ENCODE measurements around the gene DOK3.
"Not testable (repeated sequence)": the region's sequence is repeated elsewhere in the genome, so short reads cannot be mapped to it uniquely, and the experiment has no call there.

The DOK3 gene

DNA sequence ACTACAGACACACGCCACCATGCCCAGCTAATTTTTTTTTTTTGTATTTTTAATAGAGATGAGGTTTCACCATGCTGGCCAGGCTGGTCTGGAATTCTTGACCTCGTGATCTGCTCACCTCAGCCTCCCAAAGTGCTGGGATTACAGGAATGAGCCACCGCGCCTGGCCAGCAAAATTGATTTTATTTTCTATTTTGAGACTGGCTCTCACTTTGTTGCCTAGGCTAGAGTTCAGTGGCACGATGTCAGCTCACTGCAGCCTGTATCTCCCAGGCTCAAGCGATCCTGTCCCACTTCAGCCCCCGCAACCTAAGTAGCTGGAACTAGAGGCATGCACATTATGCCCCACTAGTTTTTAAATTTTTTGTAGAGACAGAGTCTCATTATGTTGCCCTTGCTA lies 24.8 kb upstream of the DOK3 start:
- DNase-seq: not testable (repeated sequence)

DNA sequence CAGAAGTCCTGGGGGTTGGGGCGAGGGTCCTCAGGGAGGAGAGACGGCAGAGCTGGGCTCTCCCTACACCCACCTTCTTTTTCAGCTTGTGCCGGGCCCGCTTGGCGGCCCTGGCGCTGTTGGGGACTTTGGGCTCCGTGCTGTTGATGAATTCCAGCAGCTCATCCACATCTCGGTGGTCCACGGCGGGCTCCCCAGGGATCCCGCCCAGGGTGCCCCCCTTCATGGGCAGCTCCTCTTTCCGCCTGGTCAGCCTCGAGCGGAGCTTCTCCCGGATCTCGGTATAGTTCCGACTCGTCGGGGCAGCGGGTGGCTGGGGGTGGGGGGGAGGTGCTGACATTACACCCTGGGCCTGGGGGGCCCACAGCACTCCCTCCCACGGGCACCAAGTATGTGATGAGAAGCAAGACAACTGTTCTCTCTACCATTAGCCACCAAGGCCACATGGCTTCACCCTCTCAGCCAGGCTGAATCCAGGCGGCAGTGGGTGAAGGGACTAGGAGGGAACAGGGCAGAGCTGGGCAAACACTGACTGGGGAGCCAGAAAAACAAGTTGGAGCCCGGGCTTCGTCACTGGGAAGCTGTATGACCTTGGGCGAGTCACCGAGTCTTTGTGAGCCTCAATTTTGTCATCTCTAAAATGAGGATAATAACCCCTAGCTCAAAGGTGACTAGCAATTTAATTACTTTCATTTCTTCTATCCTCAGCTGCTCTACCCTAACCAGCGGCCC lies 21.7 kb upstream of the DOK3 start:
- DNase-seq: no peak

DNA sequence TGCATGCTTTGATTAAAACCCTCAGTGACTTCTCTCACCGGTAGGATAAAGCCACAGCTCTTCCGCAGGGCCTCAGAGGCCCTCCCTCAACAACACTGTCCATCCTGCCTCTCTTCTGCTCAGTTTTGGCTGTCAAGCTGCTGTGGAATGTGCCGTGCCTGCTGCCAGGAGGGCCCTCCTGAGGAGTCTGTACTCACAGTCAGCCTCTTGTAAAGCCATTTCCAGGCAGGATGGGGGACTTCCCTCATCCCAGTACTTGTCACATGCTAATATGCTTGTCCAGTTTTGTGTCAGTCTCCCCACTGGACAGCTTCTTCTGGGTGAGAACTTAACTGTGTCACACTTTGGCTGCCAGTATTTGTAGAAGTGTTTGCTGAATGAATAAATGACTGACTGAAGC lies 21.0 kb upstream of the DOK3 start:
- no peak for DNase-seq

DNA sequence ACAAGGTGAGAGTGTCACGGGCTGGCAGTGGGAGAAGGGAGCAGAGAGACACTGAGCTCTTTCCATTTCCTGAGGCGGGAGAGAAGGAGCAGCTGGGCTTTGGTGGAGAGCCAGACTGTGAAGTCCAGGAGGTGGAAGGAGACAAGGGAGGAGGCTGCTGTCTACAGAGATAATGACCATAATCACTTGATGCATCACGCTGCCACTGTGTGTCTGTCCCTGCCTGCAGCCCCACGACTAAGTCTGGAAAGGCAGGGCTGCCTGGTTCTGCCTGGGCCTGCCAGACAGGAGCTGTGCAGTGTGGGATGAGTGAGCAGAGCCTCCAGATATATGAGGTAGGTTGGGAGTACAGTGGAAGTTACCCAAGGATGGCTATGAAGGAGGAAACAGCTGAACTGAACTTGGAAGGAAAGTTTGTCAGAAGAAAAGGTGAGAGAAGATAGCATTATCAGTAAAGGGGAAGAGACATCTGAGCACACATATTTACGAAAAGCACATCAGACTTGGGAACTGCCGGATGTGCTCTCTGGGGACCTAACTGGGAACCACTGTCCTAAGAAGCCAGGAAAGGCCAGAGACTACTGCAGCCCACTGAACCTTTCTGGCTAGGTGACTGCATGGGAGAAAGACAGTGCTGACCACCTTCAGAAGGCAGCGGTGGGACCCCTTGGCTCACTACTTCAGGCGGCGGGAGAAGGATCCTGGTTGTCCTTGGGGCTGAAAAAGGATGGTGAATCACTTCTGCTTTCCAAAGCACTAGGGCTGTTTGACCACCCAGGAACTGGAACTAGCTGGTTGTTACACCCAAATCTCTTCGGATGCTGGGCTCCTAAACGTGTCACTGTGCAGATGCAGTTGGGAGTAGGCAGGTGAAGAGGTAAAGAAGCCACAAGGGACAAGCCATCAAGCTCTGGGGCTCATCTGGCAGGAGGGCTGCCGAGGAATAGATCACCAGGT lies 19.9 kb upstream of the DOK3 start:
- no peak for DNase-seq

DNA sequence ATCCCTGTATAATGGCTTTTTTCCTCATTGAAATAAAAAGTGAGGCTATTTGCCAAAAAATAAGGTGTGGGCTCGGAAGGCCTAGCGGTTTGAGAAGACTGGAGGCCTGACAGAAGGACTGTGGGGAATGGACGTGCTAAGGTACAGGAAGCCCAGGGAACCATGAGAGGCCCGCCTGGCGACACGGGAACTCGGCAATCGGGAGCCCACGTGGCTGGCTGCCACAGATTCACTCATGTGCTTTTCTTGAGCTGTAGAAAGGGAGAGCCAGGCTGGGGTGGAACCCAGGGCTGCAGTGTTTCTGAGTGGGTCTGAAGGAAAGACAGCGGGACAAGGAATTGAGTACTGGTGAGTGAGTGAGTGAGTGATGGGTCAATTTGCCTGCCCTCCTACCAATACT lies 19.0 kb upstream of the DOK3 start:
- no peak for DNase-seq

DNA sequence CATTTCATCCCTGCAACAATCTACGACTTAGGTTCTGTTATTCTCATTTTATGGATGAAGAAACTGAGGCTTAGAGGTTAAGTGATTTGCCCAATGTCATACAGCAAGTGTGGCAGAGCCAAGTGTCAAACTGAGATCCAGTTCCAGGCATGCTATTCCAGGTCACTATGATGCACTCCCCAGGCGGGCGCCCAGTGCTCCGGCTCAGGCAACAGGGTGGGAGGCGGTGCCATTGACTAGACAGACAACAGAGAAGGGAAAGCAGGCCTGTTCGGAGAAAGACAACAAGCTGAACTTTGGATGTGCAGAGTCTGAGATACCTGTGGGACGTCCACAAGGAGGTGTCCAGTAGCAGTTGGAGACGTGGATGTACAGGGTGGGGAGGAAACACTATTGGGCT lies 18.0 kb upstream of the DOK3 start:
- no peak for DNase-seq

DNA sequence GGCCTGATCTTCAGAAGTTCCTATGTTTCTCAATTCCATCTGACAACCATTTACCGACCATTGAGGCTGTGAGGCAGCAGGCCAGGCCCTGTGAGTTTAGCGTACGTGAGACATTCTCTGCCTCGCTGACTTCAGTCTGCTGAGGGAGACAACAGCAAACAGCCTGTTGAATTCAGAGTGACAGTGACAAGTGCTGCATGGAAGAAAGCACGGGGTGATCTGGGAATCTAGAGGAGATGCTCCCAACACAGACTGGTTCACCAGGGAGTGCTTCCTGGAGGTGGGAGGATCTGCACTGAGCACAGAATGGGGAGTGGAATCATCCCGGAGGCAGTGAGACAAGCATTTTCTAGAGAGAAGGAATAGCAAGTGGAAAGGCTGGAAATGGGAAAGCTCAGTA lies 17.2 kb upstream of the DOK3 start:
- no peak for DNase-seq

DNA sequence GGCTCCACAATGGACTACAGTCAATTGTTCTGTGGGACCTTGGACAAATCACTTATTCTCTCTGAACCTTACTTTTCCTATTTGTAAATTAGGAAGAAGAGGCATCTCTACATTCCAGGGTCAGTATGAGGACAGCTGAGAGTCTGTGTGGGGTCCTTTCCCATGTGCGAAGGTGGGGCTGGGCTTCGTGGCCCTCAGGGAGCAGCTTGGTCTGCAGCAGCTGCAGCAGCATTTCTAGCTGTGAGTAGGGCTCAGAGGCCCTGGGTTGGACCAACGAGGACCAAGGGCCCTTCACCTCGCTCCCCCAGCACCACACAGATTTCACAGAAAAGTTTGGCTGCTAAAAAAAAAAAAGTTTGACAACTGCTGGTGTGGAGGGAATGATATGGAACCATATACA lies 16.6 kb upstream of the DOK3 start:
- no peak for DNase-seq

DNA sequence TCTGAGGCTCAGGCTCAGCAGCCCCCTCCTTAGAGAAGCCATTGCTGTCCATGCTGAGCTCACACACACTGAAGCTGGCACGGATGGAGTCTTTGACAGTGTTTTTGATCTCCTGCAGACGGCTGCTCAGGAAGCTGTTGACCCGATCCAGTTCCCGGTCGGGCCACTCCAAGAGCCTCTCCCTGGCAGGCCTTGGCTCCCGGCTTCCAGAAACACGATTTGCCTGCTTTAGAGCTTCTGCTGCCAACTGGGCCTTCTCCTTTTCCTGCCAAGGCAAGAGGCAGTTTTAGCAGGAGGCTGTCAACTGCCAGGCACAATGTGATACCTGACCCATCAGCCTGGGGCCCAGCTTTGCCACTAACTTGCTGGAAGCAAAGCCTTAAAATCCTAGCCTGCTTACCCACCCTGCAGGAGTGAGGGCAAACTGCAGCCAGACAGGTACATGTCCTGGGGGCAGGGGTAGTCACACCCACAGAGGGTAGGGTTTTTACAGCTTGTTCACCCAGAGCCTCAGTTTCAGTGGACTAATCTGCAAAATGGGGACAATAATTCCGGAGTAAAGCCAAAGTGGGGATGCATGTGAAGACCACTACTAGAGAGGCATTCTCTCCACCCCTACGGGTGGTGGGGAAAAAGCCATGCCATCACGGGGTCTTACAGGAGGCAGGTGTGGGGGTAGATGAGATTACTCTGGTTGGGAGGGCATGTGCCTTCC lies 15.5 kb upstream of the DOK3 start:
- DNase-seq: no peak

DNA sequence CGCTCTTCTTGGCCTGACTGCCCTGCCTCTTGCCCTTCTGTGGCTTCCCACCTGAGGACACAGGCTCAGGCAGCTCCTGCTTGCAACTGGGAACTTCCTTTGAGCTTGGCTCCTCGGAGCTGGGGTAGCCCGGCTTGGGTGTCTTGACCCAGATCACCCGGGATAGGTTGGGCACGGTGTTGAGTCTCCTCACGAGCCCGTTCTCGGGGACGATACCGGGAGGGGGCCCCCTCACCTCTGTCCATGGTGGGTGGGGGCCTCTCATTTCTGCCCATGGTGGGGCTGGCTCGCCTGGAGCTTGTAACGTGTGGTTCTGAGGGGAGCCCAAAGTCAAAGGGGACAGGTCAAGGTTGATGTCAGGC lies 14.9 kb upstream of the DOK3 start:
- DNase-seq: no peak

DNA sequence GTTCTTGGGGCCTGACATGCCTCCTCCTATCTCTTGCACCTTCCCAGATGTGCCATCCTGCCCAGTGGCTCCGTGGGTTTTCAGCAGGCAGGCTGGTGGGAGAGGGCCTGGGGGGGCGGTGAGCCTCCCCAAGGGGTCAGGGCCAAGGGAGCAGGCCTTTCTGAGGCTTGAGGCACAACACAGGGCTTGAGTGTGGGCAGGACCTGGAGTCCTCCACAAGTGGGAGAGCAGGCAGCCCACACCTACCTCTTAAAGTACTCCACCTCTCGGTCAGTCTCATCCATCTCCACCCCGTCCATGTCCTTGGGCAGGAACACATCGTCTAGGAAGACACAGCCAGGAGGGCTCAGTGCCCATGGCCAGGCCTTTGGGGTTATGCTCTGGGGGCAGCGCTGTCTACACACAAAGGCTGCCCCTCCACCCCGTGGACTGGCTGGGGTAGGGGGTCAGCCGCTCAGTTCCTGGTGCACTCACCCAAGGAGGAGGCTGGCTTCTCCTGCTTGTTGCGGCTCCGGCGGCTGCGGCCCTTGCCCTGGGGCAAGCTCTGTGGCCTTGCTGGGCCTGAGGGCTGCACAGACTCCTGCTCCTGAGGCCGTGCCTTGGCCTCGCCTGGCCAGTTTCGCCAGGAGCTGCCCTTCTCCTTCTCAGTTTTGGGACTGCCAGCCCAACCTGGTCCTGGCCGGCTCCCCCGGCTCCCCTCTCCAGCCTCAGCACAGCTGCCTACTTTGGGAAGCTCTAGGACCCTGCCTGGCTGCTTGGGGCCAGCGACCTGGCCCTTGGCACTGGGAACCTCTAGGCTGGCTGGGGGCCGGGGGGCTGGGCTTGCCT lies 14.3 kb upstream of the DOK3 start:
- no peak for DNase-seq

DNA sequence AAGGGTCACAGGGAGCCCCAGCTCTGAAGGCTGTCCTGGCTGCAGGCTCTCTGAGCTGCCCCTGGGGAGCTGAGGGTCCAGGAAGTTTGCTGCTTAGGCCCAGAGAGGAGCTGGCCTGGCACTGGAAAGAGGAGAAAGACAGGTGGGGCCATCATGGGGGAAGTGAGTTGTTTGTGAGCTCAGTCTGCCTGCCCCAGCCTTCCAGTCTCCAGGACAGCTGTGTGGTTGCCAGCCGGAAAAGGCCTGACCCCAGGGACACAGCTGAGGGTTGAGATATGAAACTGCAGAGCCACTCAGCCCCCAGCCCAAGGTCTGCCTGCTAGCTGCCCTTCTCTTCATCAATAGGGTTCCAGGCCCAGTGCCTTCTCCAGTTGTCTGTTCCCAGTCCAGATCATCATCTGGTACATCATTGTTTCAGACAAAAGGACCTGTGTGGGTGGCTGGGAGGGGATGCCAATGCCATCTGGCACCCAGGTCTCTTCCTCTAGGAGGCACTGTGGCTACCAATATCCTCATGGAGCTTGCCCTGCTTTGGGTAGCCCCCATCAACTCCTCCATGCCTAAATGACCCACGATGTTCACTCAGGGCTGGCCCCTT lies 11.4 kb upstream of the DOK3 start:
- no peak for DNase-seq

DNA sequence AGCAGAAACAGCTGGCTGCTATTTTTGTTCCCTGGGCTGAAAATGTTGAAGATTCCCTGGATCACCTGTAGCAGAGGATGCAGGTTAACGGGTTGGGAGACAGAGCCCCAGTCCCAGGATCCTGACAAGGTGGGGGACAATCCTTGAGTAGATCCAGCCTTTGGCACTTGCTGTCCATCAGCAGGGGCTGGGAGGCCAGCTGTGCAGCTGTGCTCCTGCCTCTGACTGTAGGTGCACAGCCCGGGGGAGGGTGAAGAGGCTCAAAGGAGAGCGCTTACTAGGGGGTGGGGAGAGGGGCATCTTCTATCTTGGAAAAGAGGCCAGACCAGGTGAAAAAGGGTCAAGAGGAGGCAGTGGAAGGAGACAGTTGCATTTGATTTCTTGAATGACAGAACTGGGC lies 10.6 kb upstream of the DOK3 start:
- no peak for DNase-seq

DNA sequence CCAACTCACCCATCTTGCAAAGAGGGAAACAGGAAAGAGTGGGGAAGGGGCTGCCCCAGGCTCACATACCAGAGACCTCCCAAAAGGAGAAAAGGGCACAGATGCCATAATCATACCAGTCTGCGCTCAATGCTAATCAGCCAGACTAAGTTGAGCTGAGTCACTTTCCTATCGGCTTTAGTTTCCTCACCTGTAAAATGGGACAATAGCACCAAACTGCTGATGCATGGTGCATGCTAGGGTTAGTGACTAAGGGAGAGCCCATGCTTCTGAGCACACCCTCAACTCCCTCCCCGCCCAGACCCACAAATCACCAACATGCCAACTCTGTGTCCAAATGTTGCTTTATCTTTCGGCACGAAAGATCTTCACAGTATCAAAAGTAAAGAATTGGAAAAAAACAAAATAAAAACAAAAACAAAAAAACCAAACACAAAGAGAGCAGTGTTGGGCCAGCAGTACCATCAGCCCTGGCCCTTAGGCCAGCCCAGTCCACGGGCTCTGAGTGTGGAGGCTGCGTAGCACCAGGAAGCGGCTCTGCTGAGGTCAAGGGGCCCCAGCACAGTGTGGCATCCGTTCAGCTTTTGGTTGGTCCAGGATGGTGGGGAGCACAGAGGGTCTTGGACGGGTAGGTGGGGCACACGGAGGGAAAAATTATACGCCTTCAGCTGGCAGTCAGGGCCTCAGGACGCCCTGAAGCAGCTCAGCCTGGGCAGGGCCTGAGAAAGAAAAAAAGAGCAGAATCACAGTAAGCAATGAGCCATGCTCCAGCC lies 10.0 kb upstream of the DOK3 start:
- DNase-seq: no peak

DNA sequence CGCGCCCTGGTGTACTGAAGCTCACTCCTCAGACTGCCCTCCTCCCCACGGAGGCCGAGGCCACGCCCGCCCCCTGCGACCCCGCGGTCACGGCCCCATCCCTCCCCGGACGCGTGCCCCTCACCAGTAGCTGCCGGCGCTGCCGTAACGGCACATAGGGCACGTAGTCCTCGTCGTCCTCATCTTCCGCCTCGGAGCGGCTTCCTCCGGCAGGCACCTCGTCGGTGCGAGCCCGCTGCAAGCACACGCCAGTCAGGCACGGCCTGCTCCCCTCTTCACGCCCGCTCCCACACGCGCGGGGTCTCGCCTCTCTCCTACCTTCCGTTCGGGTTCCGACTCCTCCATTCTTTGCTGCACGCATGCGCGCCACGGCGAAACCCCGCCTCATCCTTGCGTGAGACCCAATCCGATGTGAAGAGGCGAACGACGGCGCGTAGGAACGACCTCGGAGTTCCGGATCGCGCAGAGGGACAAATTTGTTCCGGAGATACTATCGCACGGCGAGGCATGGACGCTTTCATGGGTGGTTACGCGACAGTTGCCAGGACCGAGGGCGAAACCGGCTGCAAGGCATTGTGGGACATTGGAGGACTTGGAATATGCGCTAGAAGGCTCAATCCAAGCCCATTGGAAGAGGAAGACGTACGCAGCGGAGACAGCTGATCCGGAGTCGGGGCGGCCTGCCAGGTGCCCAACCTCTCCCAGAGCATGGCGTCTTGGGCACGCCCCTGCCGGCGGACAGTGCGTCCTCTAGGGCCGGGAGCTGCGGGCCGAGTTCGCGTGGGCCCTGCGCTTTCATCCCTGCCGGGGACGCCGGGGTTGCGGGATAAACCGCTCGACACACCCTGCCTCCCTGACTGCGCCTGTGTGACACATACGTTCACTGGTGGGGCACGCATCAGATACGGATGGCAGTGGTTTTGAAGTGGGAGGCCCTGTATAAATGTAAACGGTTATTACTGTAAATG lies 7.3 kb upstream of the DOK3 start, which contains the start of gene DDX41:
Gene DDX41, minus strand, starts transcription at position 361 of the 968 bp plus-strand sequence. Its CDS starts 16 bp downstream, at position 345.
- peak; percentile 93 for DNase-seq

DNA sequence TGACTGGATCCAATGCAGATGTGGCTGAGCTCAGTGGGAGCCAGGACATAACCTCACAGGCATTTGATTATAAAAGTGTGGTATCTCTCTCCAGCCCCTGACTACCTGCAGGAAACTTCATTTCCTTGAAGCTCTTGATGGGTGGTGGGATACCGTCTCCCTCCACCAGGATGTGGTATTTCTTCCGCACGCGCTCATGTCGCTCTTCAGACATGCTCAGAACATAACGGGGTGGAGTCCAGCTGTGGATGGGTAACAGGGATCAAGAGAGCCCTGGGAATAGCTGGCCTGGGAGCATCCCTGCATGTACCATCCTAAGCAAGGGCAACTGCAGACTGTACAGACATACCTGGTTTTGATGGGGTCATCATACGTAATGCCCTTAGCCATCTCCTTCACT lies 6.0 kb upstream of the DOK3 start:
- no peak for DNase-seq

DNA sequence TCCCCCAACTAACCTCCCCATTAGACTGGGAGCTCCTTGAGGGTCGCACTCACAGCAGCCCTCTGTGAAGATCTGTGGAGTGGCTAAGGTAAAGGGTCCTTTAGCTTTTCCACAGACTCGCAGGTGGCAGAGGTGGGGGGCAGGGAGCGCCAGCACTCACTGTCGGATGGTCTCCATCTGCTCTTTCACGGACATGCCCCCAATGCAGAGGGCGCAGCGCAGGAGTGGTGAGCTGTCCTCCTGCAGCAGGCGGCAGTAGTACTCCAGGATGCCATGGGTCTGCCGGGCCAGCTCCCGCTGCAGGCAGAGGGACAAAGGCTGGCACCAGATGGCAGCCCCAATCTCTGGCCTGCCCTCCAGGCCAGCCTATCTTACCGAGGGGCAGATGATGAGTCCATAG lies 4.9 kb upstream of the DOK3 start:
- DNase-seq: no peak

DNA sequence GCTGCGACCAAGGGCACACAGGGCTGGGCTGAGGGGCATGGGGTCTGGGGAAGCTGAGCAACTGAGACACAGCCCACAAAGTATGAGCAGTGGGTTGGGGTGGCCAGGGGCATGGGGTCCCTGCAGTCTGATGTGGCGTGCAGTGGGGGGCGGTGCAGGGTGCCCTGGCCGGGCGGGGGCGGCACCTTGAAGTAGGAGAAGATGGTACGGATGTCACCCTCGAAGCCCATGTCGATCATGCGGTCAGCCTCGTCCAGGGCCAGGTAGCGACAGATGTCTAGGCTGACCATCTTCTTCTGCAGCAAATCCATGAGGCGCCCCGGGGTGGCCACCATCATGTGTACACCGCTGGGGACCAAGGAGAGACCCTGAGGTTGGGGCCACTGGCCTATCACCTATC lies 3.9 kb upstream of the DOK3 start:
- DNase-seq: no peak

DNA sequence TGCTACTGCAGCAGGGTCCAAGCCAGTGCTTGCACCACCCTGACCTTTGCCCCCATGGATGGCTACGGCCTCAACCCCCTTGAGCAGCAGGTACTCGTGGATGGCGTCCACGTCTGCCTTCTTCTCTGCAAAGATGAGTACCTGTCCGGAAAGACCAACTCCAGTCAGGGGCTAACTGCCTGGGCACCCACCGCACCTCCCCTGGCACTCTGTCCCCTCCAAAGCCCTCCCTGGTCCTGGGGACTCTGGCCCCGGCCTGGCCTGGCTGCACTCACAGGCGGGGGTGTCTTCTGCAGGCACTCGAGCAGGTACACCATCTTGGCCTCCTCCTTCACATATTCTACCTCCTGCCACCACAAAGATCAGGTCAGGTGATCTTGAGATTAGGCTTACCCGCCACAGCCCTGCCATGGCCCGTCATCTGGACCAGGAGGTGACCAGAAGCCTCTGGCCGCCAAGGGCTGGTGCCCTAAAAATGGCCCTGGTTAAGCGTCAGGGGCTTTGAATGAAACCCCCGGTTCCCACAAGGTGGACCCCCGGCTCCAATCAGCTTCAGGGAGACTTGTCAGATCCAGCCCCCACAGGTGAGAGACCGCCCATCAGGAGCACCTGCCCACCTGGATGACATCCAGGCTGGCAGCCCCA lies 3.2 kb upstream of the DOK3 start:
- no peak for DNase-seq
